H1 (cell line): ENCODE measurements around the gene DDX51. TPM values are rescaled to one million over a fixed set of nuclear protein-coding genes. Genes with fewer than 3 reads are reported as not detected.

Experiments used
- CTCF ChIA-PET: fragments of 300-600 bp; sonication (Branson Sonifier 250); formaldehyde crosslinking; loops from one replicate; lab custom pipeline; 2021; ENCODE audit not compliant: partially characterized antibody; lab: Charles Lee
- POLR2A ChIA-PET: fragments of 300-600 bp; sonication (Branson Sonifier 250); formaldehyde crosslinking; loops from one replicate; lab custom pipeline; 2021; ENCODE audit warnings: inconsistent platforms; ENCODE audit not compliant: partially characterized antibody; lab: Charles Lee
- DNase-seq, 2 experiments: peaks; one replicate each; pipeline versions ENCODE4 v3.0.0 to v3.0.0-alpha.2; 2010 to 2022; ENCODE audit warnings: low spot score in 2 of 2, low read depth in 1 of 2, mixed read lengths in 1 of 2
- FAIRE-seq: peaks from 2 replicates; lab custom pipeline; 2011; peaks lifted over from hg19 to GRCh38; lab: Jason Lieb, UNC
- H2AFZ ChIP-seq: 2 replicates; pipeline ENCODE4 v1.8.1; 2012; ENCODE audit warnings: low read length, inconsistent platforms
- H2AK5ac ChIP-seq: 2 replicates; pipeline ENCODE4 v1.6.1; 2013; ENCODE audit warnings: low read depth, low read length
- H2BK120ac ChIP-seq: replicated peaks from 2 replicates; pipeline ENCODE3; 2013; ENCODE audit warnings: low read depth, low read length, inconsistent platforms
- H2BK12ac ChIP-seq: 2 replicates; pipeline ENCODE4 v1.6.1; 2013; ENCODE audit warnings: low read depth, low read length
- H2BK15ac ChIP-seq: 2 replicates; pipeline ENCODE4 v1.6.1; 2013; ENCODE audit warnings: low read length
- H2BK20ac ChIP-seq: 2 replicates; pipeline ENCODE4 v1.6.1; 2013; ENCODE audit warnings: low read length
- H2BK5ac ChIP-seq: 2 replicates; pipeline ENCODE4 v1.6.1; 2013; ENCODE audit warnings: low read depth, low read length
- H3K14ac ChIP-seq: 2 replicates; pipeline ENCODE4 v1.6.1; 2013; ENCODE audit warnings: inconsistent platforms; ENCODE audit not compliant: insufficient read length
- H3K18ac ChIP-seq: 2 replicates; pipeline ENCODE4 v1.6.1; 2013; ENCODE audit warnings: low read length; ENCODE audit errors: extremely low read depth
- H3K23ac ChIP-seq: 2 replicates; pipeline ENCODE4 v1.6.1; 2013; ENCODE audit warnings: inconsistent platforms; ENCODE audit not compliant: insufficient read length
- H3K23me2 ChIP-seq: 2 replicates; pipeline ENCODE4 v1.6.1; 2013; ENCODE audit warnings: low read depth, low read length
- H3K27ac ChIP-seq: 2 replicates; pipeline ENCODE4 v1.6.1; 2011; ENCODE audit warnings: low read depth, low read length, inconsistent platforms
- H3K27me3 ChIP-seq, 4 experiments: replicated peaks in 1 of 4; 1 replicate in 1 of 4; 2 replicates in 3 of 4; pipeline versions ENCODE4 v1.6.1 to v1.8.1; 2011 to 2013; ENCODE audit warnings: low read length in 3 of 4, mild to moderate bottlenecking in 3 of 4, inconsistent platforms in 2 of 4, mixed read lengths in 2 of 4, moderate library complexity in 1 of 4; ENCODE audit not compliant: control insufficient read depth in 3 of 4, insufficient read depth in 3 of 4; ENCODE audit errors: extremely low read depth in 1 of 4
- H3K36me3 ChIP-seq, 4 experiments: 2 replicates each; pipeline versions ENCODE4 v1.6.1 to v1.8.1; 2011 to 2013; ENCODE audit warnings: mild to moderate bottlenecking in 4 of 4, low read length in 3 of 4, moderate library complexity in 2 of 4, control low read depth in 1 of 4, inconsistent platforms in 1 of 4; ENCODE audit not compliant: insufficient read depth in 4 of 4, control insufficient read depth in 2 of 4
- H3K4ac ChIP-seq: replicated peaks from 2 replicates; pipeline ENCODE3; 2013; ENCODE audit warnings: low read length, low read depth, mixed read lengths, inconsistent platforms; ENCODE audit not compliant: insufficient read length
- H3K4me1 ChIP-seq, 4 experiments: replicated peaks in 1 of 4; 1 replicate in 1 of 4; 2 replicates in 3 of 4; pipeline versions ENCODE4 v1.6.1 to v1.8.1; 2011 to 2013; ENCODE audit warnings: low read length in 3 of 4, inconsistent platforms in 2 of 4, mixed read lengths in 1 of 4; ENCODE audit not compliant: insufficient read depth in 4 of 4, control insufficient read depth in 3 of 4
- H3K4me2 ChIP-seq, 2 experiments: 2 replicates each; pipeline versions ENCODE4 v1.6.1 to v1.8.1; 2011 to 2013; ENCODE audit warnings: low read depth in 2 of 2, low read length in 2 of 2, control low read depth in 1 of 2, inconsistent platforms in 1 of 2, mild to moderate bottlenecking in 1 of 2; ENCODE audit not compliant: insufficient read depth in 1 of 2
- H3K4me3 ChIP-seq, 4 experiments: fragments of 200-600, 300-600 bp in 1 of 4; sonication (generic), shearing (Covaris generic), sonication (Bioruptor Twin) in 1 of 4; 2 replicates each; pipeline versions ENCODE4 v1.5.1 to v1.8.1; 2011 to 2016; ENCODE audit warnings: low read length in 4 of 4, low read depth in 3 of 4, control low read depth in 2 of 4, inconsistent platforms in 2 of 4, mild to moderate bottlenecking in 2 of 4, mixed read lengths in 1 of 4, moderate library complexity in 1 of 4; ENCODE audit not compliant: insufficient read depth in 2 of 4; ENCODE audit errors: extremely low read depth in 1 of 4
- H3K56ac ChIP-seq: replicated peaks from 2 replicates; pipeline ENCODE3; 2013; ENCODE audit warnings: low read depth, mild to moderate bottlenecking, mixed read lengths, low read length, inconsistent platforms; ENCODE audit not compliant: insufficient read length
- H3K79me1 ChIP-seq: 2 replicates; pipeline ENCODE4 v1.6.1; 2013; ENCODE audit warnings: low read depth, low read length, control low read depth
- H3K79me2 ChIP-seq, 2 experiments: 2 replicates each; pipeline versions ENCODE4 v1.6.1 to v1.8.1; 2012 to 2013; ENCODE audit warnings: low read length in 2 of 2, mild to moderate bottlenecking in 2 of 2, inconsistent platforms in 1 of 2; ENCODE audit not compliant: insufficient read depth in 2 of 2, control insufficient read depth in 1 of 2
- H3K9ac ChIP-seq, 4 experiments: replicated peaks in 1 of 4; 1 replicate in 1 of 4; 2 replicates in 3 of 4; pipeline versions ENCODE4 v1.6.1 to v1.8.1; 2011 to 2013; ENCODE audit warnings: low read depth in 3 of 4, low read length in 3 of 4, control low read depth in 2 of 4, mild to moderate bottlenecking in 2 of 4, moderate library complexity in 2 of 4, inconsistent platforms in 1 of 4; ENCODE audit errors: extremely low read depth in 1 of 4
- H3K9me3 ChIP-seq, 2 experiments: 2 replicates each; pipeline versions ENCODE4 v1.6.1 to v1.8.1; 2012 to 2013; ENCODE audit warnings: mild to moderate bottlenecking in 2 of 2, moderate library complexity in 2 of 2, control low read depth in 1 of 2, inconsistent platforms in 1 of 2, low read depth in 1 of 2, low read length in 1 of 2, mixed read lengths in 1 of 2; ENCODE audit not compliant: insufficient read depth in 2 of 2
- H4K20me1 ChIP-seq, 2 experiments: replicated peaks in 1 of 2; 2 replicates each; pipeline versions ENCODE3 to v1.8.1; 2011 to 2013; ENCODE audit warnings: inconsistent platforms in 2 of 2, low read length in 2 of 2, mild to moderate bottlenecking in 1 of 2; ENCODE audit not compliant: insufficient read depth in 2 of 2, control insufficient read depth in 1 of 2
- H4K5ac ChIP-seq: 2 replicates; pipeline ENCODE4 v1.6.1; 2013; ENCODE audit warnings: low read length, low read depth, mixed read lengths, inconsistent platforms; ENCODE audit not compliant: insufficient read length
- H4K8ac ChIP-seq: 2 replicates; pipeline ENCODE4 v1.8.0; 2013; ENCODE audit warnings: mild to moderate bottlenecking, moderate library complexity, low read length, inconsistent platforms; ENCODE audit not compliant: insufficient read depth; ENCODE audit errors: extremely low read depth
- H4K91ac ChIP-seq: replicated peaks from 2 replicates; pipeline ENCODE3; 2013; ENCODE audit warnings: low read length, mixed read lengths, inconsistent platforms; ENCODE audit not compliant: insufficient read length
- HDAC6 ChIP-seq: IDR thresholded peaks from one replicate; pipeline ENCODE4 v1.7.1; 2012; ENCODE audit warnings: low read depth, mild to moderate bottlenecking, inconsistent platforms, low read length, moderate library complexity
- POLR2A ChIP-seq, 2 experiments: IDR thresholded peaks; 1 replicate in 1 of 2; 2 replicates in 1 of 2; pipeline ENCODE4 v1.6.1; 2011; ENCODE audit warnings: low read depth in 2 of 2, low read length in 2 of 2, mild to moderate bottlenecking in 2 of 2; ENCODE audit errors: control extremely low read depth in 1 of 2
- RXRA ChIP-seq: IDR thresholded peaks from 2 replicates; pipeline ENCODE4 v1.6.1; 2011; ENCODE audit warnings: low read depth, mild to moderate bottlenecking, low read length, moderate library complexity; ENCODE audit not compliant: insufficient read depth
- TAF1 ChIP-seq: IDR thresholded peaks from 2 replicates; pipeline ENCODE4 v1.6.1; 2011; ENCODE audit warnings: mild to moderate bottlenecking, low read depth, low read length
- TBP ChIP-seq: IDR thresholded peaks from 2 replicates; pipeline ENCODE4 v1.6.1; 2011; ENCODE audit warnings: low read depth, low read length, improper control_type of control experiment
- WGBS, 2 experiments: shearing (Covaris generic) in 1 of 2; methylation state at CpG; one replicate each; pipeline versions ENCODE4 v1.1.6 to v1.1.7; 2013 to 2015; ENCODE audit warnings: low lambda C conversion rate in 2 of 2, mixed read lengths in 2 of 2, inconsistent platforms in 1 of 2, low coverage in 1 of 2, missing lambda C conversion rate in 1 of 2; ENCODE audit not compliant: insufficient replicate concordance in 2 of 2, insufficient coverage in 1 of 2, insufficient read length in 1 of 2; ENCODE audit errors: extremely low coverage in 1 of 2, missing lambda C conversion rate in 1 of 2; 5-methylcytosine and 5-hydroxymethylcytosine counted together
- polyA plus RNA-seq, 7 experiments: library from polyadenylated mRNA; depleted of rRNA in 3 of 7; stranded (reverse) in 5 of 7; unstranded in 2 of 7; fragments of >200 nt in 5 of 7; fragments of 200-250 nt in 2 of 7; gene quantifications; 1 replicate in 5 of 7; 2 replicates in 1 of 7; 4 replicates in 1 of 7; pipeline versions ENCODE4 v1.2.1 to v1.2.3, GENCODE V29; 2011 to 2013; ENCODE audit warnings: missing spikeins in 2 of 7, mixed read lengths in 2 of 7
- total RNA-seq: library from RNA; stranded (reverse); fragmentation: NEBNext Ultra II Directional; extraction: Animal tissue kit (Norgen Biotek cat#: 25700); gene quantifications from 2 replicates; pipeline ENCODE4 v1.2.1, GENCODE V29; 2021
- TF ChIP-seq, protein P1 (sequence below): IDR thresholded peaks from 2 replicates; pipeline ENCODE4 v1.6.1; 2012; ENCODE audit warnings: inconsistent platforms
- TF ChIP-seq, protein P2 (sequence below): IDR thresholded peaks from 2 replicates; pipeline ENCODE4 v1.6.1; 2011; ENCODE audit warnings: low read depth, mild to moderate bottlenecking, low read length; ENCODE audit not compliant: insufficient read depth

Gene DDX51
- total and polyA plus RNA-seq, 2 of the 8 experiments (the other 6 are each of a cell fraction or from before 2014, with no cell fraction given): 11.2 to 24.4 TPM

DNA sequence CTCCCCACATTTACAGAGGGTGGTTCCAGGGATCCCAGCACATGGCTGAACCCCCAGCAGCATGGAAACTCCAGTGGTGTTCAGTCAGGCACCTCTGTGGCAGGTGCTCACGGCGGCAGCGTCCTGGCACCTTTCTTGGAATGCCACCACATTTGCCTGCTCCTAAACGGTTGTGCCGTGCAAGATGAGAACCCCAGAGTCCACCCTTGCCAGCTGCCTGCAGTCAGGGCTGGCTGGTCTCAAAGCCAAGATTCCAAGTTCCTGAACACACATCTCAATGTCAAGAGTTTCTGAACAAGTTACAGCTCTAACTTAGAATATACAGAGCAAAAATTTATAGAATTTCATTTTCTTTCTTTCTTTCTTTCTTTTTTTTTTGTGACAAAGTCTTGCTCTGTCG is 38.7 kb downstream of the DDX51 start:
- Histone ChIP-seq H2AK5ac (no peak overlapping the region), H3K9me3 (no peaks in the 10 kb centered on the region), H3K23me2 (no peaks in the 10 kb centered on the region), H3K79me2 (no peaks in the 10 kb centered on the region), H3K36me3 (peaks cover 0 to 13% (median 3%) of the 10 kb centered on the region in 4 experiments; a peak in 5 of 8 replicates), H2BK120ac (no peak overlapping the region), H2AFZ (no peak overlapping the region), H3K56ac (no peak overlapping the region), H4K5ac (no peak overlapping the region), H3K4me2 (no peak overlapping the region), H2BK5ac (no peak overlapping the region), H4K20me1 (peaks cover 4 to 14% of the 10 kb centered on the region in 2 experiments), H3K27ac (no peak overlapping the region), H2BK12ac (no peak overlapping the region), H2BK15ac (no peak overlapping the region), H3K4me1 (peaks cover 0 to 7% (median 3%) of the 10 kb centered on the region in 4 experiments; a peak in 4 of 7 replicates), H3K27me3 (no peaks in the 10 kb centered on the region), H3K18ac (no peak overlapping the region), H3K9ac (no peak overlapping the region), H3K79me1 (no peaks in the 10 kb centered on the region; the same call in 1 of the 2 replicates), H4K91ac (no peak overlapping the region), H4K8ac (no peak overlapping the region), H3K23ac (no peak overlapping the region), H3K14ac (no peak overlapping the region), H3K4me3 (no peak overlapping the region), H3K4ac (no peak overlapping the region), H2BK20ac (no peak overlapping the region)
- WGBS, 2 experiments: 86% methylated on average over 6 of the region's 6 CpGs; no CpG with 5 or more reads in 1 of the 2 experiments
- ChIA-PET CTCF (no interaction called here), POLR2A (no interaction called here)
- TF ChIP-seq TBP: no peak
- TF ChIP-seq, protein P1, sequence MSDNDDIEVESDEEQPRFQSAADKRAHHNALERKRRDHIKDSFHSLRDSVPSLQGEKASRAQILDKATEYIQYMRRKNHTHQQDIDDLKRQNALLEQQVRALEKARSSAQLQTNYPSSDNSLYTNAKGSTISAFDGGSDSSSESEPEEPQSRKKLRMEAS: no peak
- no peak for TF ChIP-seq POLR2A (IDR thresholded peaks at IDR 0.05; ENCODE audit: control extremely low read depth in 1 of 2, low read depth in 2 of 2, low read length in 2 of 2)
- TF ChIP-seq HDAC6: no peak
- TF ChIP-seq, protein P2, sequence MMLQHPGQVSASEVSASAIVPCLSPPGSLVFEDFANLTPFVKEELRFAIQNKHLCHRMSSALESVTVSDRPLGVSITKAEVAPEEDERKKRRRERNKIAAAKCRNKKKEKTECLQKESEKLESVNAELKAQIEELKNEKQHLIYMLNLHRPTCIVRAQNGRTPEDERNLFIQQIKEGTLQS: no peak
- no peak for TF ChIP-seq RXRA
- no peak for TF ChIP-seq TAF1
- FAIRE-seq: no peak
- no peak for DNase-seq
